IMR-90 (cell line): Measurements from ENCODE around the gene SCCPDH. TPM values are rescaled to one million over a fixed set of nuclear protein-coding genes. Genes with fewer than 3 reads are reported as not detected.
"Not testable (repeated sequence)": the region's sequence is repeated elsewhere in the genome, so short reads cannot be mapped to it uniquely, and the experiment has no call there.

Source experiments
- ATAC-seq: fragments of 200-7000 bp; cut with Tn5 transposase; 2 replicates; pipeline ENCODE4 v1.9.1; 2020; ENCODE audit warnings: low read depth, mild to moderate bottlenecking, moderate library complexity
- BruUV-seq: library from RNA; stranded (reverse); fragments of 400-500 nt; replicated peaks from 2 replicates; lab custom pipeline; 2021; lab: Mats Ljungman, UMichigan
- CTCF ChIA-PET: fragments of 300-600 bp; formaldehyde crosslinking; extraction: SDS; loops from one replicate; lab custom pipeline; 2021; ENCODE audit warnings: antibody characterized with exemption; lab: Yijun Ruan, JAX
- POLR2A ChIA-PET: fragments of 300-600 bp; sonication (Branson Sonifier 250); formaldehyde crosslinking; loops from one replicate; lab custom pipeline; 2022; ENCODE audit warnings: antibody characterized with exemption; ENCODE audit not compliant: unreplicated experiment; lab: Charles Lee
- DNase-seq: peaks from one replicate; pipeline ENCODE4 v3.0.0; 2013
- H2AFZ ChIP-seq: replicated peaks from 2 replicates; pipeline ENCODE3; 2013; ENCODE audit warnings: low read length, mild to moderate bottlenecking; ENCODE audit not compliant: poor library complexity
- H2AK5ac ChIP-seq: 2 replicates; pipeline ENCODE4 v1.6.1; 2013; ENCODE audit warnings: low read depth, low read length, inconsistent platforms
- H2AK9ac ChIP-seq: replicated peaks from 2 replicates; pipeline ENCODE3; 2013; ENCODE audit warnings: mild to moderate bottlenecking, low read depth, low read length, moderate library complexity; ENCODE audit not compliant: poor library complexity
- H2BK120ac ChIP-seq: 2 replicates; pipeline ENCODE4 v1.6.1; 2013; ENCODE audit warnings: low read depth, low read length, inconsistent platforms
- H2BK15ac ChIP-seq: 3 replicates; pipeline ENCODE4 v1.6.1; 2013; ENCODE audit warnings: low read depth, low read length, inconsistent platforms
- H2BK20ac ChIP-seq: 2 replicates; pipeline ENCODE4 v1.6.1; 2013; ENCODE audit warnings: low read depth, mild to moderate bottlenecking, inconsistent platforms, low read length, moderate library complexity
- H2BK5ac ChIP-seq: 2 replicates; pipeline ENCODE4 v1.6.1; 2013; ENCODE audit warnings: mild to moderate bottlenecking, low read depth, low read length, inconsistent platforms; ENCODE audit not compliant: poor library complexity, severe bottlenecking
- H3K14ac ChIP-seq: replicated peaks from 2 replicates; pipeline ENCODE4 v1.6.1; 2013; ENCODE audit warnings: low read depth, low read length, inconsistent platforms
- H3K18ac ChIP-seq: 2 replicates; pipeline ENCODE4 v1.6.1; 2013; ENCODE audit warnings: low read depth, low read length, control low read depth
- H3K23ac ChIP-seq: 2 replicates; pipeline ENCODE4 v1.6.1; 2013; ENCODE audit warnings: low read depth, low read length, inconsistent platforms
- H3K27ac ChIP-seq: 2 replicates; pipeline ENCODE4 v1.5.1; 2013; ENCODE audit warnings: mild to moderate bottlenecking, control low read depth, low read length; ENCODE audit not compliant: insufficient read depth
- H3K27me3 ChIP-seq: 2 replicates; pipeline ENCODE4 v1.6.1; 2013; ENCODE audit warnings: low read length; ENCODE audit not compliant: control insufficient read depth, insufficient read depth
- H3K36me3 ChIP-seq: 2 replicates; pipeline ENCODE4 v1.6.1; 2013; ENCODE audit warnings: low read length, mixed read lengths; ENCODE audit not compliant: control insufficient read depth, insufficient read depth
- H3K4ac ChIP-seq: 2 replicates; pipeline ENCODE4 v1.6.1; 2013; ENCODE audit warnings: low read depth, low read length, inconsistent platforms
- H3K4me1 ChIP-seq: 2 replicates; pipeline ENCODE4 v1.6.1; 2013; ENCODE audit warnings: low read length, mixed read lengths; ENCODE audit not compliant: control insufficient read depth, insufficient read depth
- H3K4me2 ChIP-seq: 2 replicates; pipeline ENCODE4 v1.6.1; 2013; ENCODE audit warnings: low read depth, mild to moderate bottlenecking, control low read depth, low read length, moderate library complexity
- H3K4me3 ChIP-seq: 2 replicates; pipeline ENCODE4 v1.5.1; 2013; ENCODE audit warnings: low read depth, mild to moderate bottlenecking, control low read depth, low read length, moderate library complexity; ENCODE audit not compliant: insufficient read depth
- H3K56ac ChIP-seq: 2 replicates; pipeline ENCODE4 v1.6.1; 2013; ENCODE audit warnings: low read length, inconsistent platforms; ENCODE audit not compliant: insufficient read depth; ENCODE audit errors: extremely low read depth
- H3K79me1 ChIP-seq, 2 experiments: 2 replicates each; pipeline ENCODE4 v1.6.1; 2013; ENCODE audit warnings: low read length in 2 of 2, inconsistent platforms in 1 of 2, low read depth in 1 of 2
- H3K9ac ChIP-seq: 2 replicates; pipeline ENCODE4 v1.6.1; 2013; ENCODE audit warnings: low read depth, low read length, control low read depth
- H3K9me1 ChIP-seq: 2 replicates; pipeline ENCODE4 v1.6.1; 2013; ENCODE audit warnings: low read length, inconsistent platforms; ENCODE audit not compliant: insufficient read depth
- H3K9me3 ChIP-seq: 2 replicates; pipeline ENCODE4 v1.6.1; 2013; ENCODE audit warnings: low read length; ENCODE audit not compliant: control insufficient read depth, insufficient read depth
- H4K20me1 ChIP-seq: 2 replicates; pipeline ENCODE4 v1.6.1; 2013; ENCODE audit warnings: low read length, inconsistent platforms; ENCODE audit not compliant: insufficient read depth
- H4K5ac ChIP-seq: 2 replicates; pipeline ENCODE4 v1.6.1; 2013; ENCODE audit warnings: mild to moderate bottlenecking, low read depth, low read length, control low read depth
- H4K8ac ChIP-seq, 2 experiments: 2 replicates each; pipeline ENCODE4 v1.6.1; 2013; ENCODE audit warnings: low read depth in 2 of 2, low read length in 2 of 2, control low read depth in 1 of 2, inconsistent platforms in 1 of 2
- H4K91ac ChIP-seq: 2 replicates; pipeline ENCODE4 v1.6.1; 2013; ENCODE audit warnings: low read depth, low read length, inconsistent platforms; ENCODE audit not compliant: insufficient read depth
- CEBPB ChIP-seq: IDR thresholded peaks from 2 replicates; pipeline ENCODE4 v1.6.1; 2012; ENCODE audit warnings: low read depth, low read length, improper control_type of control experiment
- MAFK ChIP-seq: IDR thresholded peaks from 2 replicates; pipeline ENCODE4 v1.6.1; 2012; ENCODE audit warnings: low read depth, low read length, improper control_type of control experiment
- RCOR1 ChIP-seq: IDR thresholded peaks from 2 replicates; pipeline ENCODE4 v1.6.1; 2012; ENCODE audit warnings: mild to moderate bottlenecking, low read length, improper control_type of control experiment; ENCODE audit not compliant: insufficient replicate concordance
- WGBS, 2 experiments: methylation state at CpG; one replicate each; pipeline versions ENCODE4 v1.1.5 to v1.1.7; 2013; ENCODE audit warnings: missing lambda C conversion rate in 2 of 2; ENCODE audit not compliant: insufficient read length in 1 of 2; ENCODE audit errors: extremely low coverage in 2 of 2; 5-methylcytosine and 5-hydroxymethylcytosine counted together
- dilution Hi-C: fragments of 300-500 bp; cut with HindIII; formaldehyde crosslinking; loops from one replicate; pipeline ENCODE4 v1.14.3; 2018; ENCODE audit warnings: low sequenced_read_pairs; ENCODE audit not compliant: unreplicated experiment
- in situ Hi-C: fragments of 300-500 bp; cut with MboI; formaldehyde crosslinking; loops from 3 replicates; pipeline ENCODE4 v1.14.3; 2019; ENCODE audit warnings: low sequenced_read_pairs, inconsistent platforms, mixed read lengths
- intact Hi-C: fragments of 100-400 bp; cut with micrococcal nuclease; formaldehyde crosslinking; loops from 2 replicates; pipeline ENCODE4 v1.10.0; 2022
- polyA plus RNA-seq, 3 experiments: library from polyadenylated mRNA; depleted of rRNA; stranded (reverse); fragments of >200 nt; gene quantifications; 2 replicates each; pipeline ENCODE4 v1.2.3, GENCODE V29; 2012; ENCODE audit warnings: low replicate concordance in 1 of 3
- total RNA-seq: library from RNA; depleted of rRNA; stranded (reverse); fragments of >200 nt; gene quantifications from 2 replicates; pipeline ENCODE4 v1.2.3, GENCODE V29; 2012
- TF ChIP-seq, protein P1 (sequence below): conservative IDR thresholded peaks from 2 replicates; pipeline ENCODE4 v1.5.1; 2012; ENCODE audit warnings: mild to moderate bottlenecking, low read depth, low read length, improper control_type of control experiment

The SCCPDH gene
- total and polyA plus RNA-seq, 2 of the 4 experiments (the other 2 are of a cell fraction), result 26.9 to 37.8 TPM

DNA sequence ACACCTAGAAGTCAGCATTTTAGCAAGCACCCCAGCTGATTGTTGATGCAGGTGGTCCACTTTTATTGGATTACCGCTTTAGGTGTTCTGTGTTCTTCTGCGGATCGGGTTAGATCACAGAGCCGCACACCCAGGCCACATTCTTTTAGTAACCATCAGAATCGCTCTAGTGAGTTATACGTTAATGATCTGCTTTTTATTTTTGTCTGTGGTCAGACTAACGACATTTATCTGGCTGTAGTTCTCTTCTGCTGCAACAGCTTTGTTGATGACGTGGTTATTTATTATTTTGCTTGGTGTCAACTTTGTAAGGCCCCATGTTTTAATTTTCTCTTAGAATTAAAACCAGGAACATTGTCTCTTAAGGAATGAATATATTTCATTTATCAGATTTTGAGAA lies 18.2 kb downstream of the SCCPDH start:
- H3K27ac ChIP-seq, result no peak overlapping the region
- H3K27me3 ChIP-seq, result no peaks in the 10 kb centered on the region
- no peaks in the 10 kb centered on the region for H3K79me1 ChIP-seq
- H2BK120ac ChIP-seq, result no peak overlapping the region
- no TSS peak for BruUV-seq
- H3K18ac ChIP-seq, result no peak overlapping the region
- H3K4me3 ChIP-seq, result no peak overlapping the region
- no peaks in the 10 kb centered on the region for H3K9me3 ChIP-seq
- H2AK5ac ChIP-seq, result no peak overlapping the region
- no peak for TF ChIP-seq RCOR1
- no peak for TF ChIP-seq CEBPB
- TF ChIP-seq MAFK, result no peak
- TF ChIP-seq, protein P1, sequence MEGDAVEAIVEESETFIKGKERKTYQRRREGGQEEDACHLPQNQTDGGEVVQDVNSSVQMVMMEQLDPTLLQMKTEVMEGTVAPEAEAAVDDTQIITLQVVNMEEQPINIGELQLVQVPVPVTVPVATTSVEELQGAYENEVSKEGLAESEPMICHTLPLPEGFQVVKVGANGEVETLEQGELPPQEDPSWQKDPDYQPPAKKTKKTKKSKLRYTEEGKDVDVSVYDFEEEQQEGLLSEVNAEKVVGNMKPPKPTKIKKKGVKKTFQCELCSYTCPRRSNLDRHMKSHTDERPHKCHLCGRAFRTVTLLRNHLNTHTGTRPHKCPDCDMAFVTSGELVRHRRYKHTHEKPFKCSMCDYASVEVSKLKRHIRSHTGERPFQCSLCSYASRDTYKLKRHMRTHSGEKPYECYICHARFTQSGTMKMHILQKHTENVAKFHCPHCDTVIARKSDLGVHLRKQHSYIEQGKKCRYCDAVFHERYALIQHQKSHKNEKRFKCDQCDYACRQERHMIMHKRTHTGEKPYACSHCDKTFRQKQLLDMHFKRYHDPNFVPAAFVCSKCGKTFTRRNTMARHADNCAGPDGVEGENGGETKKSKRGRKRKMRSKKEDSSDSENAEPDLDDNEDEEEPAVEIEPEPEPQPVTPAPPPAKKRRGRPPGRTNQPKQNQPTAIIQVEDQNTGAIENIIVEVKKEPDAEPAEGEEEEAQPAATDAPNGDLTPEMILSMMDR, result no peak
- no peaks in the 10 kb centered on the region for H4K20me1 ChIP-seq
- no peak overlapping the region for H3K4me2 ChIP-seq
- ATAC-seq, result no peak
- H2AK9ac ChIP-seq, result no peak overlapping the region
- H4K91ac ChIP-seq, result no peak overlapping the region
- no CpG with 5 or more reads among the region's 8 CpGs for WGBS, 2 experiments
- dilution Hi-C loops, result no loop called here
- H3K14ac ChIP-seq, result no peak overlapping the region
- H3K4me1 ChIP-seq, result no peaks in the 10 kb centered on the region
- H2BK15ac ChIP-seq, result no peak overlapping the region
- H4K5ac ChIP-seq, result no peak overlapping the region
- H3K56ac ChIP-seq, result no peak overlapping the region
- in situ Hi-C loops, result no loop called here
- H3K36me3 ChIP-seq, result peaks cover 24% of the 10 kb centered on the region
- H3K4ac ChIP-seq, result no peak overlapping the region
- H3K23ac ChIP-seq, result no peak overlapping the region
- DNase-seq, result no peak
- no peak overlapping the region for H2BK5ac ChIP-seq
- intact Hi-C loops, result no loop called here
- H2BK20ac ChIP-seq, result no peak overlapping the region
- H2AFZ ChIP-seq, result no peak overlapping the region
- no peaks in the 10 kb centered on the region for H3K9me1 ChIP-seq
- POLR2A ChIA-PET, result no interaction called here
- CTCF ChIA-PET, result interaction anchor here (1.1 kb wide), 1 partner anchor 12 kb away, joined by 4 read pairs; no protein-coding TSS in a partner anchor
- no peak overlapping the region for H3K9ac ChIP-seq
- H4K8ac ChIP-seq, result no peak overlapping the region

DNA sequence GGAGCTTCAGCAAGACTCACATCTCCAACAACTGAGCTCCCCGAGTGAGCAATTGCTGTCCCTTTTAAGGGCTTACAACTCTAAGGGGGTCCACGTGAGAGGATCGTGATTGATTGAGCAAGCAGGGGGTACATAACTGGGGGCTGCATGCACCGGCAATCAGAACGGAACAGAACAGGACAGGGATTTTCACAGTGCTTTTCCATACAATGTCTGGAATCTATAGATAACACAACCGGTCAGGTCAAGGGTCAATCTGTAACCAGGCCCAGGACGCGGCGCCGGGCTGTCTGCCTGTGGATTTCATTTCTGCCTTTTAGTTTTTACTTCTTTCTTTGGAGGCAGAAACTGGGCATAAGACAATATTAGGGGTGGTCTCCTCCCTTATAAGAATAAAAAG lies 21.9 kb downstream of the SCCPDH start:
- dilution Hi-C loops, DNase-seq, H3K27me3 ChIP-seq, in situ Hi-C loops, H2BK5ac ChIP-seq, H4K5ac ChIP-seq, H3K56ac ChIP-seq, H3K27ac ChIP-seq, CTCF ChIA-PET, ATAC-seq, BruUV-seq, H4K91ac ChIP-seq, H3K36me3 ChIP-seq, H3K4me2 ChIP-seq, POLR2A ChIA-PET, H3K4me1 ChIP-seq, H3K23ac ChIP-seq, H3K9me3 ChIP-seq, H4K20me1 ChIP-seq, H3K4me3 ChIP-seq, H4K8ac ChIP-seq, H2AK5ac ChIP-seq, intact Hi-C loops, H3K14ac ChIP-seq, H2BK20ac ChIP-seq, H3K18ac ChIP-seq, H3K9me1 ChIP-seq, H3K9ac ChIP-seq, H2AK9ac ChIP-seq, H2BK120ac ChIP-seq, H3K4ac ChIP-seq, H2AFZ ChIP-seq, H3K79me1 ChIP-seq, H2BK15ac ChIP-seq: not testable (repeated sequence)
- no CpG with 5 or more reads among the region's 10 CpGs for WGBS, 2 experiments
